ENCODE measurements around the gene MAP2K6. TPM values are rescaled to one million over a fixed set of nuclear protein-coding genes. Genes with fewer than 3 reads are reported as not detected.

The MAP2K6 gene
- total RNA-seq, 1 experiment from 2014 or later, result 17.7 TPM

GRCh38 chr17:69438776-69439175 lies 24.3 kb downstream of the MAP2K6 start:
- Histone ChIP-seq H3K4me2 (ENCODE audit: insufficient read depth, insufficient read length, low read length) (no peak overlapping the region), H3K79me2 (ENCODE audit: insufficient read depth, low read length) (no peaks in the 10 kb centered on the region), H2BK120ac (ENCODE audit: low read depth, low read length, poor library complexity, severe bottlenecking) (no peak overlapping the region), H3K56ac (ENCODE audit: insufficient read length, low read depth, low read length) (no peak overlapping the region), H2BK20ac (ENCODE audit: low read depth, low read length, poor library complexity, severe bottlenecking) (no peak overlapping the region), H4K20me1 (ENCODE audit: control insufficient read depth, insufficient read depth, insufficient read length) (no peaks in the 10 kb centered on the region), H3K14ac (ENCODE audit: insufficient read depth, low read length) (no peak overlapping the region), H2AK5ac (ENCODE audit: insufficient read length, low read length) (no peak overlapping the region), H4K5ac (ENCODE audit: insufficient read length, low read depth, low read length) (no peak overlapping the region), H2BK5ac (ENCODE audit: insufficient read length, low read length) (no peak overlapping the region), H2BK12ac (ENCODE audit: insufficient read length, low read depth, low read length) (no peak overlapping the region), H3K79me1 (ENCODE audit: insufficient read depth, low read depth, low read length, poor library complexity, severe bottlenecking) (no peaks in the 10 kb centered on the region), H2BK15ac (ENCODE audit: low read depth, low read length) (no peak overlapping the region), H3K9me3 (ENCODE audit: control insufficient read depth, low read depth, low read length) (no peaks in the 10 kb centered on the region), H3K27ac (ENCODE audit: insufficient read length, low read depth, low read length) (no peak overlapping the region), H3K9ac (ENCODE audit: extremely low read depth, insufficient read length, low read length) (no peak overlapping the region), H2AFZ (ENCODE audit: low read length) (no peak overlapping the region), H3K4ac (ENCODE audit: low read depth, low read length) (no peak overlapping the region), H3K27me3 (ENCODE audit: insufficient read depth, low read length) (no peaks in the 10 kb centered on the region), H3K4me1 (ENCODE audit: insufficient read depth, low read length) (peaks cover 2% of the 10 kb centered on the region; the same call in 1 of the 2 replicates), H3K18ac (ENCODE audit: insufficient read length, low read depth, low read length) (no peak overlapping the region), H4K8ac (replicated peaks; ENCODE audit: insufficient read length, low read depth, low read length) (no peak overlapping the region), H3T11ph (ENCODE audit: low read length) (no peak overlapping the region), H3K23me2 (ENCODE audit: insufficient read length, low read depth, low read length, poor library complexity, severe bottlenecking) (no peaks in the 10 kb centered on the region), H4K91ac (ENCODE audit: insufficient read length, low read depth, low read length) (no peak overlapping the region), H3K23ac (ENCODE audit: insufficient read length, low read depth, low read length) (no peak overlapping the region)
- no CpG with 5 or more reads among the region's 4 CpGs for WGBS (ENCODE audit: extremely low coverage, insufficient read length, low lambda C conversion rate)
- H3K27ac Mint-ChIP-seq, result no peak overlapping the region
- peaks cover 17 to 29% of the 10 kb centered on the region in 2 experiments for H3K4me1 Mint-ChIP-seq
- peaks cover 0 to 3% of the 10 kb centered on the region in 2 experiments; a peak in 2 of 5 replicates for H3K9me3 Mint-ChIP-seq
- DNase-seq, result no peak
- TF ChIP-seq, protein P1, sequence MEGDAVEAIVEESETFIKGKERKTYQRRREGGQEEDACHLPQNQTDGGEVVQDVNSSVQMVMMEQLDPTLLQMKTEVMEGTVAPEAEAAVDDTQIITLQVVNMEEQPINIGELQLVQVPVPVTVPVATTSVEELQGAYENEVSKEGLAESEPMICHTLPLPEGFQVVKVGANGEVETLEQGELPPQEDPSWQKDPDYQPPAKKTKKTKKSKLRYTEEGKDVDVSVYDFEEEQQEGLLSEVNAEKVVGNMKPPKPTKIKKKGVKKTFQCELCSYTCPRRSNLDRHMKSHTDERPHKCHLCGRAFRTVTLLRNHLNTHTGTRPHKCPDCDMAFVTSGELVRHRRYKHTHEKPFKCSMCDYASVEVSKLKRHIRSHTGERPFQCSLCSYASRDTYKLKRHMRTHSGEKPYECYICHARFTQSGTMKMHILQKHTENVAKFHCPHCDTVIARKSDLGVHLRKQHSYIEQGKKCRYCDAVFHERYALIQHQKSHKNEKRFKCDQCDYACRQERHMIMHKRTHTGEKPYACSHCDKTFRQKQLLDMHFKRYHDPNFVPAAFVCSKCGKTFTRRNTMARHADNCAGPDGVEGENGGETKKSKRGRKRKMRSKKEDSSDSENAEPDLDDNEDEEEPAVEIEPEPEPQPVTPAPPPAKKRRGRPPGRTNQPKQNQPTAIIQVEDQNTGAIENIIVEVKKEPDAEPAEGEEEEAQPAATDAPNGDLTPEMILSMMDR (conservative IDR thresholded peaks at IDR 0.05), result no peak
- no peak overlapping the region for H3K4me3 Mint-ChIP-seq
- H3K36me3 Mint-ChIP-seq (ENCODE audit: insufficient read depth in 1 of 3, low read depth in 3 of 3), result peaks cover 0 to 7% (median 0%) of the 10 kb centered on the region in 3 experiments; a peak in 3 of 7 replicates
- H3K27me3 Mint-ChIP-seq (ENCODE audit: low read depth), result no peaks in the 10 kb centered on the region
